ENCODE data around the gene NDUFS1. TPM values are rescaled to one million over a fixed set of nuclear protein-coding genes. Genes with fewer than 3 reads are reported as not detected.
"Not testable (repeated sequence)": the region's sequence is repeated elsewhere in the genome, so short reads cannot be mapped to it uniquely, and the experiment has no call there.

The NDUFS1 gene
- total RNA-seq, 1 donor from 2014 or later: 82.7 TPM

DNA sequence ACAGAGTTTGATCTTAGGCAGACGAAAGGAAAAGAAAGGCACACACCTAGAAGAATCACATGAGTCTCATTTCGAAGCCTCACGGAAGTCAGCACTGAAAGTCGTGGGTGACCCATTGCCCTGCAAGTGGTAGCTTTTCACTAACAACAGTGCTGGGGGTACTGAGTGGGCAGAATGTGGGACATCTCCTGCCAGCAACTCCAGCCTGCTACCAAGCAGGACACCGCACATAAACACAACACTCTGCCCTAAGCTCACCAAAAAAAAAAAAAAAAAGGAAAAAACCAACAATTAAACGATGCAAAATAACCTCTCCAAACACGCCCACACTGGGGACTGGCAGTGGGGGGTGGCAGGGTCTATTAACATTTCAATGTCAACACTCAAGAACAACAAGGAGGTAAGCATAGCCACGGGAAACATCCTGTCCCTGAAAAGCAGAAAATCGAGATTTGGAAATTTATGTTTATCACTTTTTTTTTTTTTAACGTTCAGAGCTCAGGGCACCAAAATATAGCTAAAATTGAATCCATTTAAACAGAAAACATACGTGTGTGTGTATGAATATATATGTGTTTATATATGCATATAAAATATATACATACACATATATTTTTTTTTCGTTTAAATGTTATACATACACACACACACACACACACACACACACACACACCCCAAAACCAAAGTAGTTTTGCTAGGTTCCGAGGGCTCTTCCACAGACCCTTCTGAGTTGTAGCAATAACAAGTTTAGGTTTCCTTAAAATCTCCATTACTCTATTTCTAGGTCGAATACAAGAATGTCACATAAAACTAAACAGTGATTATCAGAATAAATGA lies 75.4 kb downstream of the NDUFS1 start:
- no peak for DNase-seq (ENCODE audit: low spot score)
- H3K4me3 Mint-ChIP-seq (ENCODE audit: unreplicated experiment): peak overlapping the region; percentile 98
- peaks cover 28% of the 10 kb centered on the region for H3K4me1 Mint-ChIP-seq (ENCODE audit: low read depth)
- no peak for TF ChIP-seq CTCF (IDR thresholded peaks at IDR 0.05)
- no peaks in the 10 kb centered on the region for H3K9me3 Mint-ChIP-seq (ENCODE audit: low read depth)
- no peaks in the 10 kb centered on the region for H3K27me3 Mint-ChIP-seq (ENCODE audit: low read depth)
- peak overlapping the region; percentile 99 for H3K27ac Mint-ChIP-seq (ENCODE audit: unreplicated experiment)
- no peaks in the 10 kb centered on the region for H3K36me3 Mint-ChIP-seq (ENCODE audit: low read depth)

DNA sequence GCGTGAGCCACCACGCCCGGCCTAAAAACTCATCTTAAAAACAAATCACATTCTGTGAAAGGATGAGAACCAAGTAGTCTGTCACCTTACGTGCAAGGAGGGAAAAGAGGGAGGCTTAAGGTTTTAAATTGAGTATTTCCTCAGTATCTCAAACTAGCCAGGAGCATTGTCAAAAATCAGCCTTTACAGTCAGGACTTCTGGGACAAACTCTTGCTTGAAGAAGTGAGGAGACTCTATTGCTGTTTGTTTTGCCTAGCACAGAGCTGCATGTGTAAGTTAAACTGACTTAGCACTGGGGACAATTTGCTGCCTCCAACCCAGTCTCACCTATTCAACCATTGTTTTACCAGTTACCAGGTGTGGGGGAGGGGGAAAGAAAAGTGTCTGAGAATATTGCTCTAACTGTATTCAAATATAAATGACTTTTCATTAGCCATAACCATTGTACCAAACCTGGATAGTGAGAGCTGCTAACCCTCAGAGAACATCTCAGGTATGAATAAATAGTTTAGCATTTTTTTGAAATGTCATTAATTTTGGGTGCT lies 76.9 kb downstream of the NDUFS1 start:
- no peak overlapping the region for H3K27ac Mint-ChIP-seq (ENCODE audit: unreplicated experiment)
- TF ChIP-seq CTCF (IDR thresholded peaks at IDR 0.05): no peak
- H3K4me3 Mint-ChIP-seq (ENCODE audit: unreplicated experiment): no peak overlapping the region
- DNase-seq (ENCODE audit: low spot score): no peak
- no peaks in the 10 kb centered on the region for H3K27me3 Mint-ChIP-seq (ENCODE audit: low read depth)
- H3K36me3 Mint-ChIP-seq (ENCODE audit: low read depth): no peaks in the 10 kb centered on the region
- H3K4me1 Mint-ChIP-seq (ENCODE audit: low read depth): peaks cover 27% of the 10 kb centered on the region
- no peaks in the 10 kb centered on the region for H3K9me3 Mint-ChIP-seq (ENCODE audit: low read depth)

DNA sequence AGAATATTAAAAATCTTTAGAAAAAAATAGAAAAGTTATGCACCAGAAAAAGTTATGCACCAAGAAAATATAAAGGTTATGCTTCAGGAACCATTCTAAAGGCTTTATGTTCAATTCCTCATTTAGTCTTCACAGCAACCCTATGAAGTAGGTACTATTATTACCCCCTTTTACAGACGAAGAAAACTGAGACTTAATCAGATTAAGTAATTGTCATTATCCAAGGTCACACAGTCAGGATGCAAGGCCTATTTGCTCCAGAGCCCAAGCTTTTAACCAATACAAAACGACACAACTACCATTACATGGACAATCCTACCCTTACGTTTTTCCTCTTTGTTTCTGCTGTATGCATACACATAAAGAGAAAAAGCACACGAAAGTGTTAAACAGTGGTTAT lies 78.3 kb downstream of the NDUFS1 start:
- Mint-ChIP-seq H3K36me3 (ENCODE audit: low read depth) (no peaks in the 10 kb centered on the region), H3K27me3 (ENCODE audit: low read depth) (no peaks in the 10 kb centered on the region), H3K9me3 (ENCODE audit: low read depth) (no peaks in the 10 kb centered on the region), H3K27ac (ENCODE audit: unreplicated experiment) (no peak overlapping the region), H3K4me1 (ENCODE audit: low read depth) (peaks cover 23% of the 10 kb centered on the region), H3K4me3 (ENCODE audit: unreplicated experiment) (no peak overlapping the region)
- DNase-seq (ENCODE audit: low spot score): no peak
- no peak for TF ChIP-seq CTCF (IDR thresholded peaks at IDR 0.05)

DNA sequence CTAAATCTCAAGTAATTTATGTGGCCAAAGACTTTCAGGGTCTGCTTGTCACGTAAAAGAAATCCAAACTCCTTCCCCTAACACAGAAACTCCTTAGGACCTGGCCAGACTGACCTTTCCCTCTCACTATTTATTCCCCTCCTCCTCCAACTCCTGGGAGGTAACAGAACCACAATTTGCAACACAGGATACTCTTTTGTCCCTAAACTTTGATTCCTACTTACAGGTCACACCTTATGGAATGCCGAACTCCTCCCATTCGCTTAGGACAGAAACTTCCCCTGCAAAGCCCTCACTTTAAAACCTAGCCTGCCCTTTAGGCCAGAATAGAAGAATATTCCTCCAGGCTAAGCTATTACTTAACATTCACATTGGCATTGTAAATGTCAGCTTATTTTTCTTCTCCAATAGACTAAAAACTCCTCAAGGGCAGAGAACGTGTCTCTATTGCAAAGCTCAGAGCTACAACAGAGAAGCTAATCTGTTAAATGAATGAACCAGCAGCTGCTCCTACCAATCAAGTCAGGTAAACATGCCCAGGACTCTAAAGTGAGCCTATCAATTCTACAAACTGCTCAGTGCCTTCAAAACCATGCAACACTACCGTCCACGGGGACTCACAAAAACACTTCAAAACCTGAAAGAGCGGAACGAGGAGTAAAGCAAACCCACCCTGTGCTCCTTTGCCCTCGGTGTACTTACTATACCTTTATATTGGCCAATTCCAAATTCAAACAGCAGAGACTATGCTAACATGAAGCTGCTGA lies 79.4 kb downstream of the NDUFS1 start:
- Mint-ChIP-seq H3K27me3 (ENCODE audit: low read depth) (no peaks in the 10 kb centered on the region), H3K4me1 (ENCODE audit: low read depth) (peaks cover 23% of the 10 kb centered on the region), H3K4me3 (ENCODE audit: unreplicated experiment) (no peak overlapping the region), H3K9me3 (ENCODE audit: low read depth) (no peaks in the 10 kb centered on the region), H3K27ac (ENCODE audit: unreplicated experiment) (no peak overlapping the region), H3K36me3 (ENCODE audit: low read depth) (no peaks in the 10 kb centered on the region)
- DNase-seq (ENCODE audit: low spot score): no peak
- no peak for TF ChIP-seq CTCF (IDR thresholded peaks at IDR 0.05)

DNA sequence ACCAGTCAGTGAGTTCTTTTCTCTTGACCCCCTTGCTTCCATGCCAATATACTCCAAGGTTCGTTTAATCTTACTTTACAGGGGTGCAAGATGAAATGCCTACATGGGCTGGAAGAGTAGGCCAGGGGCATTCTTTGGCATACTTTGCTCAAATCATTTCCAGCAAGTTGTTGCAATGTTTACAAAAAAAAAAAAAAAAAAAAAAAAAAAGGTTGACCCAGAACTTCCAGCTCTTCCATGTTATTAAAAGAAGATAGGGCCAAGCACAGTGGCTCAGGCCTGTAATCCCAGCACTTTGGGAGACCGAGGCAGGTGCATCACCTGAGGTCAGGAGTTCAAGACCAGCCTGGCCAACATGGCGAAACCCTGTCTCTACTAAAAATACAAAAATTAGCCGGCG lies 81.4 kb downstream of the NDUFS1 start:
- not testable (repeated sequence) for H3K9me3 Mint-ChIP-seq (ENCODE audit: low read depth); DNase-seq (ENCODE audit: low spot score); H3K27me3 Mint-ChIP-seq (ENCODE audit: low read depth); H3K4me1 Mint-ChIP-seq (ENCODE audit: low read depth); H3K36me3 Mint-ChIP-seq (ENCODE audit: low read depth); H3K4me3 Mint-ChIP-seq (ENCODE audit: unreplicated experiment)
- peak overlapping the region; percentile 1 for H3K27ac Mint-ChIP-seq (ENCODE audit: unreplicated experiment)

Measured in chondrocyte (in vitro differentiated cells).